ENCODE measurements around the gene STK10. TPM values are rescaled to one million over a fixed set of nuclear protein-coding genes. Genes with fewer than 3 reads are reported as not detected.

STK10 gene
- total RNA-seq, 1 donor from 2014 or later: 12.6 TPM

DNA sequence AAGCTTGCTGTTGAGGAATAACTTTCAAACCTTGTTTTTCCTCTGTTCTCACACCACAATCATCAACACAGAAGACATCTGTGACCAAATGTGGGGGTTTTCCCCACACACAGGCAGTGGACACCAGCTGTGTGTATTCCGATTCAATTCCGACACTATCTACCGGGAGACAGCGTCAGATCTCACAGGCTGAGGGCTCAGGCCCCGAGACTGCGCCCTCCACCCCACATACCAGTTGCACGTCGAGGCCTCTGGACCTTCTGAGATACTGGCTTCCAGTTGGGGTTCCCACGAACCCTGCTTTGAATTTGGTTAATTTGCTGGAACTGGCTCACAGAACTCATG lies 41.3 kb downstream of the STK10 start:
- DNase-seq (ENCODE audit: low read depth) (no peak), FAIRE-seq (no peak)
- Histone ChIP-seq H3K36me3 (ENCODE audit: control insufficient read depth, insufficient read depth, low read length) (no peaks in the 10 kb centered on the region), H3K27me3 (ENCODE audit: control insufficient read depth, insufficient read depth, low read length) (no peaks in the 10 kb centered on the region), H3K4me3 (ENCODE audit: low read depth, low read length) (no peak overlapping the region)
- TF ChIP-seq, protein P1, sequence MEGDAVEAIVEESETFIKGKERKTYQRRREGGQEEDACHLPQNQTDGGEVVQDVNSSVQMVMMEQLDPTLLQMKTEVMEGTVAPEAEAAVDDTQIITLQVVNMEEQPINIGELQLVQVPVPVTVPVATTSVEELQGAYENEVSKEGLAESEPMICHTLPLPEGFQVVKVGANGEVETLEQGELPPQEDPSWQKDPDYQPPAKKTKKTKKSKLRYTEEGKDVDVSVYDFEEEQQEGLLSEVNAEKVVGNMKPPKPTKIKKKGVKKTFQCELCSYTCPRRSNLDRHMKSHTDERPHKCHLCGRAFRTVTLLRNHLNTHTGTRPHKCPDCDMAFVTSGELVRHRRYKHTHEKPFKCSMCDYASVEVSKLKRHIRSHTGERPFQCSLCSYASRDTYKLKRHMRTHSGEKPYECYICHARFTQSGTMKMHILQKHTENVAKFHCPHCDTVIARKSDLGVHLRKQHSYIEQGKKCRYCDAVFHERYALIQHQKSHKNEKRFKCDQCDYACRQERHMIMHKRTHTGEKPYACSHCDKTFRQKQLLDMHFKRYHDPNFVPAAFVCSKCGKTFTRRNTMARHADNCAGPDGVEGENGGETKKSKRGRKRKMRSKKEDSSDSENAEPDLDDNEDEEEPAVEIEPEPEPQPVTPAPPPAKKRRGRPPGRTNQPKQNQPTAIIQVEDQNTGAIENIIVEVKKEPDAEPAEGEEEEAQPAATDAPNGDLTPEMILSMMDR (IDR thresholded peaks at IDR 0.05; ENCODE audit: insufficient read depth, low read length, severe bottlenecking): no peak

DNA sequence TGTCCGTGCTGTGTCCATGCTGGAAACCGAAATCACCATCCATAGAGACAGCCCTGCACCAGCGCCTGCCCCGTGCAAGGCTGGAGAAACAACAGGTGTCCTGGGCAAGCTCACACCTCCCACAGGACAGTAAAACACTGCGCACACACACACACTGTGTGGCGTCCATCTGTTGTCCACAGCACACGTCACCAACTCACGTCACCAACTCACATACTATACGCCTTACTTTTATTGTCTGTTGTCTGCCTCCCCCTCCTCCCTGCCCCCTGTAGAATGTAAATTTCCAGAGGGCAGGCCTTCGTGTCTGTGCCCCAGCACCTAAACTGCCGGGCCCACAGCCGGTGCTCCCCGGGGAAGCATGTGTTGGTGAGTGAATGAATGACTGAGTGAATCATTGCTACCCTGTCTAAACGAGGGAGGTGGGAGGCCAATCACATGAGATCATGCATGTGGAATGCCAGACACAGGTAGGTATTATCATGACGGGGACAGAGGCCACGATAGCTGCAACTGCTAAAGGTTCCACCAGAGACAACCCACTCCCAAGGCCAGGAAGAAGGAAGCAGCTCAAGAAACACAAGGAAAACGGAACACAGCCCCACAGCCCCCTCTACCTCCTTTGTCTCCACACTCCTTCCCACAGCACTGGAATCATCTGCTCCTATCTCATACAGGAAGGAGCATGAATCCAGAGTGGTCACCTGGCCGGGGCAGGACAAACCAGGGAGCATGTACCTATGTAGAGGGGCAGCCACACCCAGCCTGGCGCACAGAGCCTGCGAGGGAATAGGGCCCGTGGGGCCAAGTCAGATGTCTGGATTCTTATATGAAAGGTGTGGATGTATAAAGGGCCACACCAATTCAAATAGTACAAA lies 41.9 kb downstream of the STK10 start:
- no peaks in the 10 kb centered on the region for H3K27me3 ChIP-seq (ENCODE audit: control insufficient read depth, insufficient read depth, low read length)
- no peak overlapping the region for H3K4me3 ChIP-seq (ENCODE audit: low read depth, low read length)
- peak; percentile 31 for DNase-seq (ENCODE audit: low read depth)
- H3K36me3 ChIP-seq (ENCODE audit: control insufficient read depth, insufficient read depth, low read length): no peaks in the 10 kb centered on the region
- FAIRE-seq: no peak
- TF ChIP-seq, protein P1 (IDR thresholded peaks at IDR 0.05; ENCODE audit: insufficient read depth, low read length, severe bottlenecking): no peak

- DNase-seq (ENCODE audit: low read depth): no peak
- TF ChIP-seq, protein P1 (IDR thresholded peaks at IDR 0.05; ENCODE audit: insufficient read depth, low read length, severe bottlenecking): no peak
- no peaks in the 10 kb centered on the region for H3K27me3 ChIP-seq (ENCODE audit: control insufficient read depth, insufficient read depth, low read length)
- no peak for FAIRE-seq
- no peak overlapping the region for H3K4me3 ChIP-seq (ENCODE audit: low read depth, low read length)
- no peaks in the 10 kb centered on the region for H3K36me3 ChIP-seq (ENCODE audit: control insufficient read depth, insufficient read depth, low read length)
Measured at GRCh38 chr5:172144931-172145869, 42.8 kb downstream of the STK10 start.

GRCh38 chr5:172144291-172144815 lies 43.7 kb downstream of the STK10 start:
- no peaks in the 10 kb centered on the region for H3K36me3 ChIP-seq (ENCODE audit: control insufficient read depth, insufficient read depth, low read length)
- no peaks in the 10 kb centered on the region for H3K27me3 ChIP-seq (ENCODE audit: control insufficient read depth, insufficient read depth, low read length)
- no peak overlapping the region for H3K4me3 ChIP-seq (ENCODE audit: low read depth, low read length)
- TF ChIP-seq, protein P1 (IDR thresholded peaks at IDR 0.05; ENCODE audit: insufficient read depth, low read length, severe bottlenecking): no peak
- FAIRE-seq (no peak), DNase-seq (ENCODE audit: low read depth) (no peak)

- FAIRE-seq: no peak
- TF ChIP-seq, protein P1 (IDR thresholded peaks at IDR 0.05; ENCODE audit: insufficient read depth, low read length, severe bottlenecking): no peak
- DNase-seq (ENCODE audit: low read depth): no peak
- H3K4me3 ChIP-seq (ENCODE audit: low read depth, low read length): no peak overlapping the region
- no peaks in the 10 kb centered on the region for H3K36me3 ChIP-seq (ENCODE audit: control insufficient read depth, insufficient read depth, low read length)
- no peaks in the 10 kb centered on the region for H3K27me3 ChIP-seq (ENCODE audit: control insufficient read depth, insufficient read depth, low read length)
Measured at GRCh38 chr5:172143875-172144274, 44.1 kb downstream of the STK10 start.
